ENCODE results near the gene CCDC33. TPM values are rescaled to one million over a fixed set of nuclear protein-coding genes. Genes with fewer than 3 reads are reported as not detected.

Gene CCDC33
- total RNA-seq = not detected in 2 replicates

DNA sequence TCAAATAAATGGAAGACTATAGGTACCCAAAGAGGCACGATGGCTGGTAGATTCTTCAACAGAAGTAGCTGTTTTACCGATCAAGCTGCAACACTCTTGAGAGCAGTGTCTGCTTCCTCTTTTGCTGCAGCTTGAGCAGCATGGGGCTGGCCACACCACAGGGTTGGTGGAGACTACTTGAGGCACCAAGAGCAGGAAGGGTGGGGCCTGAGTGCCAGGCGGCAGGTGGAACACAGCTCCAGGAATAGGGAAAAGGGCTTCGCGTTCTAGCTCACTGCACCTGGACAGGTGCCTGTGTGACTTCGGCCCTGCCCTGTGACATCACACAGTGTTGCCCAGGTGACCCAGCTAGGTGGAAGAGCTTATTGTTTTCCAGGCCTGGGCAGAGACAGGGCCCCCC lies at the start of gene CCDC33:
CCDC33 (plus strand) TSS at position 365 of the 400 bp plus-strand sequence. CDS start 394 bp downstream, outside the sequence.

DNA sequence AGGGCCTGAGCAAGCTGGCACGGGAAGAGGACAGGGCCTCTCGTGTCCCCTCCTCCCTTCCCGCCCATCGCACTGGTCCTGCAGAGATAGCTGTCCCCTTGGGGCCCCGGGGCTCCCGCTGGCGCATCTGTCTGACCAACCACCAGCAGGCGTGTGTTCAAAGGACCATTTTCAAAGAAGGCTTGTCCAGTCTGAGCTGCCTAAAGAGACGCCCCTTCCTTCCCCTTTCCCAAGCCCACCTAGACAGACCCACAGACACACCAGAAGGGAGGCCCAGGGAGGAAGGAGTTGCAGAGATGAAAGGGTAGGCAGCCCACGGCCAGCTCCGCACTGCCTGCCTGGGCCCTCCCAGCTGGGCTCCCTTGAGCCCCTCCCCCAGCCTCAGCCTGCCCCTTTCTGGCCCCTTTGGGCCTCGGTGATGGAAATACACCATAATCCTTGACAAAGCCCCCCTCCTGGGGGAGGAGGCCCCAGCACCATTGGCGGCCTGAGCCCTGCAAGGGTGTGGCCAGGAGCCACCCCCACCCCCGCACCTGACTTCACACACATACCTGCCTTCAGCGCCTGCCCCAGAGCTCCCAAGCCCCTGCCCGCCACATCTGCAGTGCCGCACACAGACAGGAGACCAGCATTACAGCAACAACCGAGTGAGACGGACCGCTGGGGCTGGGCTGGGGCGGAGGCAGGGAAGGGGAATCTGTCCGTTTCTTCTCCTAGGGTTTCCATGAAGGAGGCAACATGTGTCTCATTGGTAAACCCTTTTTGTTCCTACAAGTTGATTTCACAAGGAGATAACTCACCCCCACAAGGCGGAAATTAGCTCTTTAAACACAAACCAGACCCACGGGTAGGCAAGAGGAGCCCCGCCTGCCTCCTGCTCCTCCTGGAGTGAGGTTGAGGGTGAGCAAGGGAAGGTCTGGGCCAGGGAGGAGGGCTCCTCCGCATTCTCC lies 33.4 kb upstream of the CCDC33 start, which contains the start of gene STRA6:
STRA6 (minus strand) TSS at position 336 of the 950 bp plus-strand sequence. CDS start 520 bp downstream, outside the sequence.

DNA sequence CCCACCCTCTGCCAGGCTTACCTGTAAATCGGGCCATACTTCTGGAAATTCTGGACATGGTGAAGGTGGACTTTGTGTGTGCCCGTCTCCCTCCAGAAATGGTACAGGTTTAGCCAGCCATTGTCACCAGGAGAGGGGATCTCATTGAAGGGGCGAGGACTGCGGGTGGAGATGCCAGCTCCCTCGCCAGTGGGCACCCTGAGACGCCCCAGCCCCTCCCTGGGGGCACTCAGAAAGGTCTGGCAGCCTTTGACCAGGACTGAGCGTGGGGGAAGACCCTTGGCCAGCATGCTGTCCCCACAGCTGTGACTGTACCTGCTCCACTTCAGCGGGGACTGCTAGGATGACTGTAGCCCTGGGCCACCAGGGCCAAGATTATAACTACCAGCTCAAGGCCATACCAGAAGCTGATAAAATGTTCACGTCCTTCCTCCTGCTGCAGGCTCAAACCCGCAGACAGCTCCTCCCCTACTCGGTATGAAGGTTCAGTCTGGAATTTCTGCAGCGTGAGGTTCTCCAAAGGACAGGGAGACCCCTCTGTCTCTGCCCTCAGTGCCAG lies 131.2 kb downstream of the CCDC33 start, which contains the start of gene CYP11A1:
CYP11A1 (minus strand) TSS at position 351 of the 559 bp plus-strand sequence; CDS start at position 290, 61 bp downstream.

Other genes starting within 250 kb of the CCDC33 start
- 9.7 and 10.3 TPM in 2 replicates for gene STOML1, start 244.0 kb upstream of the CCDC33 start, total RNA-seq
- 21.1 and 33.4 TPM in 2 replicates for gene PML, start 241.6 kb upstream of the CCDC33 start, total RNA-seq
- gene GOLGA6A, start 153.8 kb upstream of the CCDC33 start, total RNA-seq = not detected in 2 replicates
- gene ISLR2, start 105.7 kb upstream of the CCDC33 start, total RNA-seq = not detected in 2 replicates
- under 0.01 and 0.30 TPM in 2 replicates for gene ISLR, start 62.6 kb upstream of the CCDC33 start, total RNA-seq
- gene STRA6, start 33.5 kb upstream of the CCDC33 start, total RNA-seq = 0.32 and 1.5 TPM in 2 replicates
- not detected in 2 replicates for gene CYP11A1, start 131.3 kb downstream of the CCDC33 start, total RNA-seq
- gene SEMA7A, start 197.6 kb downstream of the CCDC33 start, total RNA-seq = 3.0 and 3.2 TPM in 2 replicates
- 26.0 and 37.5 TPM in 2 replicates for gene UBL7, start 224.8 kb downstream of the CCDC33 start, total RNA-seq

All from epithelial cell of umbilical artery (primary cell).